Left ventricle myocardium superior (tissue), 1 donor: ENCODE results near the gene KIF23. TPM values are rescaled to one million over a fixed set of nuclear protein-coding genes. Genes with fewer than 3 reads are reported as not detected.
A peak's percentile ranks its signal among the peaks of the same experiment; 100 is the strongest.
"Not testable (repeated sequence)": the region's sequence is repeated elsewhere in the genome, so short reads cannot be mapped to it uniquely, and the experiment has no call there.

Source experiments
- ATAC-seq: fragments of 200-7000 bp; cut with Tn5 transposase; one replicate; pipeline ENCODE4 v1.9.1; 2020; ENCODE audit warnings: mild to moderate bottlenecking, moderate library complexity
- DNase-seq: peaks from one replicate; pipeline ENCODE4 v3.0.0-alpha.2; 2020
- intact Hi-C: fragments of 100-400 bp; cut with micrococcal nuclease; formaldehyde crosslinking; loops from one replicate; pipeline ENCODE4 v1.11.0; 2022
- long read RNA-seq: library from polyadenylated mRNA; unstranded; transcript quantifications from one replicate; pipeline ENCODE4 v2.0.0, GENCODE V29; 2021
- total RNA-seq: library from RNA; stranded (reverse); fragmentation: NEBNext Ultra II Directional; extraction: Animal tissue kit (Norgen Biotek cat#: 25700); gene quantifications from one replicate; pipeline ENCODE4 v1.2.1, GENCODE V29; 2021
- donor health status: DM: no; HTN: yes; CAD: no; lungs with severe emphysema.

KIF23 gene
- 0.45 TPM for total RNA-seq
- long read RNA-seq: 0 reads

DNA sequence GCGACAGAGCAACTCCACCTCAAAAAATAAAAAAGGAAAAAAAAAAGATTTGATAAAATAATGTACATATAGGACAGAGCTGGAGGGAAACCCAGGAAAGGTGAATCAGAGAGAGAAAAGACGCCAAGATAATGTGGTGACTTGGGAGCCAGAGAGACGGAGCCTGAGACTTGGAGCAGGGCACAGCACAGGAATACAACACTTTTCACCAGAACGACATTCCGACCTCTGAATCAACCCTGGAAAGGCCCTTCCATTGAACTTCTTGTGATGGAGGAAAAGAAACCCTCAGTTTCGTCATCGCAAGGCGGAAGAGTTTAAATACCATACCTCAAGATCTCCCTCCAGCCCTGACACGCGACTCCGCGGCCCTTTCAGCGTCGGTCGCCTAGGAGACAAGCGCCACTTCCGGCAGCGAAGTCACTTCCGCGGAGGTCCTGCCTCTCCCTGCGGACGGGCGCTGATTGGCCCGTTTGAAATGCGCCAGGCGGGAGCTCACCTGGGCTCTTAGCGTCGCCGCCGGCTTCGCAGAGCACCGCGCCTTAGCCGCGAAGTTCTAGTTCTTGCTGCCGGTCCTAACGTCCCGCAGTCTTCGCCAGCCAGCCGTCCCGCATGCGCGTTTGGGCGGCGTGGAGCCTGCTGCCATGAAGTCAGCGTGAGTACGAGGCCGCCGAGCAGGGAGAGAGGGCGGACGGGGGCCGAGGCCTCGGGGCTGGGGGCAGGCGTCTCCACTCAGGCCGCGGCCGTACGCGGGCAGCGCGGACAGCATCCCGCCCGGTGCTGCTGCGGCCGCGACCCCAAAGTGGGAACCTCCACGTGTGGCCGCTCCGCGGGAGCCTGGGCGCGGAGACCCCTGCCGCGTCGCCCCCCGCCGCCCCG, at the start of gene KIF23:
Gene KIF23, plus strand, starts transcription at position 528 of the 879 bp plus-strand sequence. Its CDS starts 117 bp downstream, at position 645.
- intact Hi-C loops: no loop called here
- ATAC-seq: peak; percentile 99
- DNase-seq: peak; percentile 93

DNA sequence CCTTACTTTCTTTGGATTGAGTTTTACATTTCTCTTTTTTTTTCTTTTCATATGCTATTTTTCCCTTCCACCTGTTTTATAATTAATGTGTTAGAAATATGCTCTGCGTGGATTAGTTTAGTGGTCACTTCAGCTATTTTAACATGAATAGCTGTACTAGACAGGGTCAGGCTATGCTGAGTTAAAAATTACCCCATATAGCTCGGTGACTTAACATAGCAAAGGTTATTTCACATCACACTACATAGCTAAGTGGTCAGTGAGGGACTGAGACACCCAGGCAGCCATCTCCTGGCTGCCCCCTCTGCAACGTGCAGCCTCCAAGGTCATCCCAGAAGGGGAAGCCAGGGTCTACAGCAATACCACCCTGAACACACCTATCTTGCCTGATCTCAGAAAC, 46.9 kb upstream of the KIF23 start:
- DNase-seq (no peak), ATAC-seq (no peak)
- intact Hi-C loops: no loop called here

DNA sequence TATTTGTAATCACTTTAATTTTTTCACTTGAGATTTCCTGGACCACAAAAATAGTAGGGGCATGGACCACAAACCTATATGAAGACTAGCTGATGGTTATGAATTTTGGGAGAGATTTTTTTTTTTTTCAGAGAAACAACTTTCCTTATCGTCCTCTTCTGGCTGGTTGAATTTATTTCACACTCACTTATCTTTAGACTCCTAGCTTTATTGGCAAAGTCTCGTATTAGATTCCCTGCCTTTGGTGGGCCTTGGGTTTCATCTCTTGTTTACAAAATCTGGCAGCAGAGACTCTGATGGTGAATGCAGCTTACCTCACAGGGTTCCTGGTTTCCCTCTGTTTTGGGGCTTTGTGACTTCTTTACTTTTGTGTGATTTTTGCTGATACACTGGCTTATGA, 44.5 kb upstream of the KIF23 start:
- intact Hi-C loops: no loop called here
- no peak for ATAC-seq

DNA sequence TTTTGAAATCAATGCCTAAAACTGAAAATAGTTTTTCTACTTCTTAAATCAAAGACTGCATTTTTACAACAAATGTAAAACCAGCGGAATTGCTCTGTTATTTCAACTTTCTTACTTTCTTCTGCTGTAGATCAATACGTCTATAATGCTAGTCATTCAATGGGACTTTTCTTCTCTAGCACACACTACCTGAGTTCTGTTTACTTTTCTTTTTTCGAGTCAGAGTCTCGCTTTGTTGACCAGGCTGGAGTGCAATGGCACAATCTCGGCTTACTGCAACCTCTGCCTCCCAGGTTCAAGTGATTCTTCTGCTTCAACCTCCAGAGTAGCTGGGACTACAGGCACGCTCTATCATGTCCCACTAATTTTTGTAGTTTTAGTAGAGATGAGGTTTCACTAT, 40.7 kb upstream of the KIF23 start:
- intact Hi-C loops: no loop called here
- ATAC-seq: no peak
- DNase-seq: no peak

More for the DNA sequence above, 44.5 kb upstream of the KIF23 start:
- no peak for DNase-seq

DNA sequence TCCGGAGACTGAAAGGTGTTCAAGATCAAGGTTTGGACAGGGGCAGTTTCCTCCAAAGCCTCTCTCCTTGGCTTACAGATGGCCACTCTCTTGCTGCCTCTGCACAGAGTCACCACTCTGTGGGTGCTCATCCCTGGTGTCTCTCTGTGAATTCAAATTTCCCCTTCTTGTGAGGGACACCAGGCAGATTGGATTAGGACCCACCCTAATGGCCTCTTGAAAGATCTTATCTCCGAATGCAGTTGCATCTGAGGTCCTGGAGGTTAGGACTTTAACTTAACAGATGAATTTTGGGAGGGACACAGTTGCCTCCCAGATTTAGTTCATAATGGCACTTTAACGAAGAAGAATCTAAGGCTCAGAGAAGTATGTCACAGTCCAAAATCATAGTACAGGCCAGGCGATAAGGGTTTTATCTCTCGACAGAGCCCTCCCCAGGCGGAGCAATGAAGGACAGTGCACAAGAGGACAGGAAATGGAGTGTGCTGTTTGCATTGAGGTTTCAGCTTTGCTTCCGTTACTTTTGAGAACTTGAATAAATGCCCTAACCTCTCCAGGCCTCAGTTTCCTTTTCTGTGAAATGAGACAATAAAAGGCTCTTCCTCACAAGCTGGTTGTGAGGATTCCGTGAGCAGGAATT, 38.9 kb upstream of the KIF23 start:
- DNase-seq (no peak), ATAC-seq (no peak)
- intact Hi-C loops: no loop called here

DNA sequence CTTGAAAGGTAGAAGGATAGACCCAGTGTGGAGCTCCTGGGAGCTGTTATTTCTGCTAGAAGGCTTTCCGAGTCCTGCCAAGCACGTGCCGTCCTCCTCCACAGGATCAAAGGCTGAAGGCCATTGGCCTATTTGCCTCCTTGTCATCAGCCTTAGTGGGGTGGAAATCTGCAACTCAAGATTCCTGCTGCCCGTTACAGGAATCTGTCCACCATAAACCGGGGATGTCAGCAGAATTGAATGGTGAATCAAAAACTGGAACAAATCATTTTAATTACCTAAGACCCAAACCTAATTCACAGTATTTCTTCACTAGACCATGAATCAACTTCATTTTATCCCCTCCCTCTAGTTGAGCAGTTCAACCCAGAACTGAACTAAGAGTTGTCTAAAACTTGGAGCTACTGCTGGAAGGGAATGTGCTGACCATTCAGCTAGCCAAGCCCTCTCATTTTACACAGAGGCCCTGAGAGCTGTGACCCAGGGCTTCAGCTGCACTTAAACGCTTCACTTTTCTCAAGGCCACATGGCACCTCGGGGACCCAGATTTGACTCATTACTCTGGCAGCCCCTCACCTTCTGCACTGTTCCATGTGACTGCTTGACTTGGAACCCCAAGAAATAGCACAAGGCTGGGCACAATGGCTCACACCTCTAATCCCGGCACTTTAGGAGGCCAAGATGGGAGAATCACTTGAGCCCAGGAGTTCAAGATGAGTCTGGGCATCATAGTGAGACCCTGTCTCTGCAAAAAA, 36.8 kb upstream of the KIF23 start:
- intact Hi-C loops: no loop called here
- no peak for DNase-seq
- ATAC-seq: no peak

DNA sequence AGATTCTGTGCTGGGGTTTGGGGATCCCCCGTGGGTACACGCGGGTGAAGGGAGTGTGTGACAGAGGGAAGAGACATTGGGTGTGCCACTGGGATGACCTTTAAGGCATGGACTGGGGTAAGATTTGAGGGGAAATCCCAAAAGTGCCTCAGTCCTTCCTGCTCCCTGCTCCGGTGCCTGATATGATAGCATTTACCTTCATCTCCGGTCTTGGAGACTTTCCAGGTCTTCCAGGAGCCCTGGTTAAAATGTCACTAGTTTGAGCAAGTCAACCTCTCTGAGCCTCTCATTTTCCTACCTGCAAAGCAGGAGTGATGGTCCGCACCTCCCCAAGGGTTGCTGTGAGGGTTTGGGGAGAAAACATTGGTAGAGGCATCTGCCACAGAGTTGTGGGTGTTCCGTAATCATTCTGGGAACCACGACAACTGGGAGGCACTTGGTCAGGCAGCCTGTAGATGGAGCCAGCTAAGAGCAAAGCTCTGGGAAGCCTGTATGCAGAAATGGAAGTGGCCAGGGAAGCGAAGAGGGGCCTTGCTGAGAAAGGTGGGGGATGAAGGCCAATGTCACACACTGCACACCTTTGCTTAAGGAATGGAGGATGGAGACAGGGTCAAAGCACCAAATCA, 33.9 kb upstream of the KIF23 start:
- intact Hi-C loops: no loop called here
- DNase-seq (no peak), ATAC-seq (no peak)

DNA sequence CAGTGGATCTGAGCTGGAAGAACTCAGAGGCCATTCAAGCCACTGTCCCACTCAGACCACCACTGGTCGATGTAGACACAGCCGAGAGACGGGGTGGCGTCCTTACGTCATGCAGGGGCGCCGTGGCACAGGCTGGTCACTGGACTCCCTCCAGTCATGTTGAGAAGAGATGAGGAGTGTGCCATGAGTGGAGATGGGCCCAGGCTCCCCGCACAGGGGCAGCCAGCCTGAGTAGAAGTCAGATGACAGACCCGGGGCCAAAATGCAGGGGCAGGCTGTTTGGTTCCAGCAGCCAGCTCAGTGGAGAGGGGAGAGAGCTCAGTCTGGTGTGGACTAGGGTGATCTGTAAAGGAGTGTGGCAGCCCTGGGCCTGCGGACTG, 33.4 kb upstream of the KIF23 start:
- intact Hi-C loops: no loop called here
- ATAC-seq (no peak), DNase-seq (no peak)

DNA sequence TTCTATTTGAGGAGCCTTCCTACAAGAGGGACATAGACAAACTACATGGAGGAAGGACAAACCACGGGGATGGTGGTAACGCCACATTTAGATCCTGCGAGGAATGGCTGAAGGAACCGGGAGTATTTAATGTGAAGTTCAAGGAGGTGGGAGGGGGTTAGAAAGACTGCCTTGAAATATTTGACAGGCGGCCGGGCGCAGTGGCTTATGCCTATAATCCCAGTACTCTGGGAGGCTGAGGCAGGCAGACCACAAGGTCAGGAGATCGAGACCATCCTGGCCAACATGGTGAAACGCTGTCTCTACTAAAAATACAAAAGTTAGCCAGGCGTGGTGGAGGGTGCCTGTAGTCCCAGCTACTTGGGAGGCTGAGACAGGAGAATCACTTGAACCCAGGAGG, 32.0 kb upstream of the KIF23 start:
- ATAC-seq, intact Hi-C loops, DNase-seq: not testable (repeated sequence)

DNA sequence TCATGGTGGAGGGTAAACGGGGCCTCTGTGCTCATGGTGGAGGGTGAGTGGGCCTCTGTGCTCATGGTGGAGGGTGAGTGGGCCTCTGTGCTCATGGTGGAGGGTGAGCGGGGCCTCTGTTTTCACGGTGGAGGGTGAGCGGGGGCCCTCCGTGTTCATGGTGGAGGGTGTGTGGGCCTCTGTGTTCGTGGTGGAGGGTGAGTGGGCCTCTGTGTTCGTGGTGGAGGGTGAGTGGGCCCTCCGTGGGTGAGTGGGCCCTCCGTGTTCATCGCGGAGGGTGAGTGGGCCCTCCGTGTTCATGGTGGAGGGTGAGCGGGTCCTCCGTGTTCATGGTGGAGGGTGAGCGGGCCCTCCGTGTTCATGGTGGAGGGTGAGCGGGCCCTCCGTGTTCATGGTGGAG, 30.1 kb upstream of the KIF23 start:
- DNase-seq, intact Hi-C loops, ATAC-seq: not testable (repeated sequence)

DNA sequence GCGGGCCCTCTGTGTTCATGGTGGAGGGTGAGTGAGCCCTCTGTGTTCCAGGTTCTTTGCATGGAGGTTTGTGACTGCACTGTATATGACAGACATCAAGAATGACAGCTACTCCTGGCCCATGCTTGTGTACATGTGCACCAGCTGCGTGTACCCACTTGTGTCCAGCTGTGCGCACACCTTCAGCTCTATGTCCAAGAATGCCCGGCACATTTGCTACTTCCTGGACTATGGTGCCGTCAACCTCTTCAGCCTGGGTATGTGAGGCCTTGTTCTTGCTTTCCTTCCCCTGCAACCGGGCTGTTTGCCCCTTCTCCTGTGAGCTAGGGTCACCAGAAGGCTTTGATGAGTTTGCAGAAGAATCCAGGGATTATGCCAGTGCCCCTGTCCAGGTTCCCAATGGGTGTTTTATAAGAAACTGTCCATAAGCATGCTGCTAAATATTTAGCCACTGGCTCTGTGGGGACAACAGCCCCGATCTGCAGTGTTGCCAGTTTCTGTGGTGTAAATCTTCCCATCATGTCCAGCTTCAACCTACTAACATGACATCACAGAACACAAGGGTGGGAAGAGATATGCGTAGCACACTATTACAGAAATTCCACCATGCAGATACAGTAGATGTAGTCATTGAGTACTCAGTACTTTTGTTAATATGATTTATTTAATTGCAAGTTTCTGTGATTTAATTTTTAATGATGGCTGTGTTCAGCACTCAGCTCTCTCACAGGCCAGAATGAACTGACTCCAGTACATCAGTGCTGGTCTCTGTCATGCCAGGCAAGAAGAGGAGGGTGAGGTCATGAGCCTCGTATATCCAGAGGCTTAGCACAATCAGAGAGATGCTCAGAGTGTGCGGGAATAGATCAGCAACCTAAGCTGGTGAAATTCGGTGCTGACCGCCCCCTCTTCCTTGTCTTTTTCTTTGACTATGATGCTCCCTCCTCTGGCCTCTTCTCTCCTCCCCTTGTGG, 29.2 kb upstream of the KIF23 start:
- ATAC-seq (no peak), DNase-seq (no peak)
- intact Hi-C loops: no loop called here

DNA sequence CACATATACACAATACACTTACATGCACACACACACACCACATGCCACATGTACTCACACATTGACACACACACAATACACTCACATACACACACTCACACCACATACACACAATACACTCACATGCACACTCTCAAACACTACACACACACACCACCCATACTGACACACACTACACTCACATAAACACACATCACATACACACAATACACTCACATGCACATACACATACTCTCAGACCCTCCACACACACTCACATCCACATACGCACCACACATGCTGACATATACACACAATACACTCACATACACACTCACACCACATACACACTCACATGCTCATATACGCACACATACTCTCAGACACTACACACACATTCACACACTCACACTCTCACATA, 28.3 kb upstream of the KIF23 start:
- ATAC-seq (no peak), DNase-seq (no peak)
- intact Hi-C loops: no loop called here

DNA sequence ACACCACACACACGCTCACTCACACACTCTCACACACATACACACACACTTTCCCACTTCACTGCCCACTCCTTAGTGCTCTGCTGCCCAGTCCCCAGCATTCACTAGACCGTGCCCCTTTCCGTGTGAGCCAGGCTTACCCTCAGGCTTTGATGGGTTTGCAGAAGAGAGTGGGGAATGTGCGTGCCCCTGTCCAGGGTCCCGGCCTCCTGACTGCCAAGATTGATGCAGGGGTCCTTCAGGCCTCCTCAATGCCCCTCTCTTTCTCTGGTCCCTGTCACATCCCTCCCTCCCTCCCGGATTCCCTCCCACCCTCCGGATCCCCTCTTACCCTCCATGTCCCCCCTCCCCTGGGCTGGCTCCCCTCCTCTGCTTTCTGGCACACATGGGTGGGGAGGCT, 27.9 kb upstream of the KIF23 start:
- intact Hi-C loops: no loop called here
- ATAC-seq (no peak), DNase-seq (no peak)

DNA sequence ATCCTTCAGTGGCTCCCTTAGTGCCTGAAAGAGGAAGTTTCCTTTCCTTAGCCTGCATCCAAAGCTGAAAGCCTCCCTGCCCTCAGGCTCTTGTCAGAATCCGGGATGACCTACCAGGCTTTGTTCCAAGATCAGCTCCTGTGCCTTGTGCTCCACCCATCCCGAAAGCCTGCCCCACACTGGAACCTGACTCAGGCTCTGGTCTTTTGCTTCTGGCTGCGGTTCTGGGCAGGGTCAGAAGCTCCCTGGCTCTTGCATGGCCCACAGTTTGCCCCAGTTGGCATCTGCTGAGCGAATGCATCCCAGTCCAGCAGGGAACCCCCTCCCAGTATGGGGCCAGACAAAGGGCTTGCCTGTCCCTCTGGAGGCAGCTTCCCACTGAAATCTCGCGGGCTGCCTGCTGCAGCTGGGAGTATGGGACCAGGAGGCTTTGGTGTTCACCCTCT, 25.9 kb upstream of the KIF23 start:
- DNase-seq: no peak
- peak; percentile 50 for ATAC-seq
- intact Hi-C loops: no loop called here

DNA sequence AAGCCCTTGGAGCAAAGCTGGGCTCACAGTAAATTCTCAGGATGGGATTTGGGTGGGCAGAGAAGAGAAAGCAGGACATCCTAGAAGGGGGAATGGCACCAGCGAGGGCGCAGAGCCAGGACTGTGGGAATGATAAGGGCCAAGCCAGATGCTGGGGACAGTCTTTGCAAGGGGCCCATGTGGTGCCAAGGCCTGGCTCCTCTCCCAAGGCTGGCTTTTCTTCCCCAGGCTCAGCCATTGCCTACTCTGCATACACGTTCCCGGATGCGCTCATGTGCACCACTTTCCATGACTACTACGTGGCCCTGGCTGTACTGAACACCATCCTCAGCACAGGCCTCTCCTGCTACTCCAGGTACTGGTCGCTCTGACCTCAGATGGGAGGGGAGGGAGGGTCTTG, 24.7 kb upstream of the KIF23 start:
- DNase-seq (peak; percentile 40), ATAC-seq (peak; percentile 60)
- intact Hi-C loops: no loop called here

DNA sequence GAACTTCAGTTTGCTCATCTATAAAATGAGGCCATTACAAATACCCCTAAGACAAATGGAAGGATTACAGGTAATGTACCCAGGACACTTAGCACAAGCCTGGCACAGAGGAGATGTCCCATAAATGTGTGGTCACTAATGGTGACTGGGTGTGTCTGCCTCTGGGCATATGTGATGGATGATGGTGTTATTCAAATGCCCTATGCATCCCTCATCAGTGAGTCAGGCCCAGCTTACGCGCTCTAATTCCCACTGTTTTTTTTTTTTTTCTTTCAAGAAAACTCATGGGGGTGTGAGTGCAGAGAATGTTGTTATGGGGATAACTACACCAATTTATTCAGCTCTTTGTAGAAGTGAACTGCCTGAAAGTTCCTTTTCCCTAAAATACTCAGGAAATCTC, 23.6 kb upstream of the KIF23 start:
- no peak for DNase-seq
- intact Hi-C loops: no loop called here

DNA sequence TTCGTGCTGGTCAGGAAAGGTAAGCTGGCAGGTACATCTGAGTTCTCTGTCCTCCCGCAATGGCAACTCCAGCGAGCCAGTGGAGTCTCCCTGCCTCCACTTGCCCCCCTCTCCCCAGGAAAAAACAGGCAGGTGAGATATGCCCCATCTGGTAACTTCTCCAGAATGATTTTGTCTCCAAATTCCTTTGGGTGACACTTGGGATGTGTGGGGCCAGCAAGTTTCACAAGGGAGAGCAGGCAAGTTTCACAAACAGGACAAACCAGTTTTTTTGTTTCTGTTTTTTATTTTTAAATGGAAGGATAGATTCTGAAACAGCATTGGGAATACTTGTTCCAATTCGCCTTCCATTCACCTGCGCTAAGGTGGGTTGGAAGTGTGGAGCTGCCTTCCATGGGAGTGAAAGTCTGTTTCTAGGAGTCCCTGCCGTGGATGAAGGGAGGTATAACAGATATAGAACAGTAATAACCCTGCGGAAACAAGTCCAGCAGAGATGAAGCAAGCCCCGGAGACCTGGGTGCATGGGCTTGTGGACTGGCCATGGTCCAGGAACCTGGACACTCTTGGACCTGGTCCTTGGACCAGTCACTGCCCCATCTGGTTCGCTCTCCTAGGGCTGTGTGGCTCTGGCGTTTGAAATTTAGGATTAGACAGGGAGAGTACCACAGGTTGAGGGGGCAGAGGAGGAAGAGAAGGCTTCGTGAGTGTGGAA, 22.9 kb upstream of the KIF23 start:
- DNase-seq (no peak), ATAC-seq (no peak)
- intact Hi-C loops: no loop called here

More for the DNA sequence above, 23.6 kb upstream of the KIF23 start:
- ATAC-seq: no peak

DNA sequence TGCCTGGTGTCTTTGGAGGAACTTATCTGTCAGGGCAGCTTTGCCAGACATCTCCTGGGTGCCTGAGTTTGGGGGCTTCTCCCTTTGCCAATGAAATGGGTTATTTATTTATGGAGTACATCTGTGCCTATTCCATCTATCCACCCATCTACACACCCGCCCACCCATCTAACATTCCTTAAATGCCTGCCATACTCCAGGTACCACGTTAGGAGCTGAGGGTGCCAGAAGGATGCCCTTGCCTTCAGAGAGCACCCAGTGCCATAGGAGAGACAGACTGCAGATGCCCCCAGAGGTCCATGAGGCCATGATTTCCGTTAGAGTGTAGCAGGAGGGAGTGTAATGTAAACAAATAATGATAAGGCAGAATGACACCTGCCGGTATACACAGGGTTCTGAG, 21.8 kb upstream of the KIF23 start:
- intact Hi-C loops: no loop called here
- ATAC-seq (no peak), DNase-seq (no peak)
